NCI-H146 treated with DMSO at 0.1 percent for 48 hours (cell line): ENCODE results near the gene TRIM8.
A peak's percentile ranks its signal among the peaks of the same experiment; 100 is the strongest.

ENCODE experiments used
- DNase-seq: peaks from one replicate; lab custom pipeline; 2025; ENCODE audit not compliant: unreplicated experiment; lab: John Stamatoyannopoulos, UW

TRIM8 gene

DNA sequence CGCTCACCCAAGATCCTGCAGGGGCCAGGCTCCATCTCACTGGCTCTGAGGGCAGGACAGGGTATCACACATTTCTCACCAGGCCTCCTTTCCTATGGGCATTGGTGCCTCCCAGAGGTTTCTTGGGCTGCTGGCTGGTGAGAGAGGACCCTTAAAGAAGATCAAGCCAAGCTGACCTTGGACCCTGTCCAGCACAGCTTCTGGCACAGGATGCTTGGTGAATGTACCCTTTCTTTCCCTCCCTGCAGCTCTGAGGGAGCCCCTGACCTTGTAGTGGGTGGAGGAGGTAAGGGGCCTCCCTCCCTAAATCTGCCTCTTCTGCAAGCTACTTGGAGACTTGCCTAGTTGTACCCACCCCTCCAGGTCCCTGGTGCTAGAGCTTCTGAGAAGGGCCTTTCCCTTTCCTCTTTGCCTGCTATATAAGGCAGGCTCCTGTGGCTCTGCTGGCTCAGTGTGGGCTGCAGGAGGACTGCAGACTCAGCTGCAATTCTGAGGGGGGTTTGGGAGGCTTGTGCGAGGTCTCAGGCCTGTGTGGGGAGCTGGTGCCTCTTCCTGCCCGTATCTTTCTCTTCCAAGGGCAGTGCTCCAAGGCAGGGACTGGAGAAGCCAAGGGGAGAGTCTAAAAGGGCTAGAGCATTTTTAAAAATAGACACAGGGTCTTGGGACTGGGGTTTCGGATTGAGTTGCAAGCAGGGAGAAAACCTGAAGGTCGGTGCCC, 11.7 kb upstream of the TRIM8 start:
- DNase-seq, result no peak

DNA sequence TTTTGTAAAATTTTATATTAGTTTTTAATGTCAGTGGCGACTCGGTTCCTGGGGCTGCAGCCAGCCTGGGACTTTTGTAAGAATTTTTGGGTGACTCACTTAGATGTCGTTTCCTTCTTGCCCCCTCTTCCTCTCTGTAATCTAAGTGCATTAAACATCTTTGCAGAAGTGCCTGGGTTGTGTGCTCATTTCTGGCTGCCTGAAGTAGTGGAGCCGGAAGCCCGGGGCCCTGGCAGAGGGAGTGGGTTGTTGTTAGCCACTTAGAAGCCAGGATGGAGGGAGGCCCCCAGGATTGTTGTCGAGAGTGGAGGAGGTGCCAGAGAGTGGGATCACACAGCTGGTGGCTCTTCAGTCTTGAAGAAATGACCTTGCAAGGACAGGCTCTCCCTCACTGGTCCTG, 11.0 kb upstream of the TRIM8 start:
- no peak for DNase-seq

- DNase-seq, result no peak
Observed at GRCh38 chr10:102633848-102634247, 10.4 kb upstream of the TRIM8 start.

- DNase-seq, result no peak
Observed at GRCh38 chr10:102634686-102635085, 9.6 kb upstream of the TRIM8 start.

GRCh38 chr10:102635377-102635776, 8.9 kb upstream of the TRIM8 start:
- DNase-seq, result no peak

GRCh38 chr10:102639537-102639936, 4.7 kb upstream of the TRIM8 start:
- DNase-seq, result no peak

- peak; percentile 75 for DNase-seq
Observed at GRCh38 chr10:102641402-102641801, 2.9 kb upstream of the TRIM8 start.

- peak; percentile 94 for DNase-seq
Observed at GRCh38 chr10:102641880-102642735, 2.2 kb upstream of the TRIM8 start.

- DNase-seq, result peak; percentile 37
Observed at GRCh38 chr10:102642736-102643335, 1.4 kb upstream of the TRIM8 start.

DNA sequence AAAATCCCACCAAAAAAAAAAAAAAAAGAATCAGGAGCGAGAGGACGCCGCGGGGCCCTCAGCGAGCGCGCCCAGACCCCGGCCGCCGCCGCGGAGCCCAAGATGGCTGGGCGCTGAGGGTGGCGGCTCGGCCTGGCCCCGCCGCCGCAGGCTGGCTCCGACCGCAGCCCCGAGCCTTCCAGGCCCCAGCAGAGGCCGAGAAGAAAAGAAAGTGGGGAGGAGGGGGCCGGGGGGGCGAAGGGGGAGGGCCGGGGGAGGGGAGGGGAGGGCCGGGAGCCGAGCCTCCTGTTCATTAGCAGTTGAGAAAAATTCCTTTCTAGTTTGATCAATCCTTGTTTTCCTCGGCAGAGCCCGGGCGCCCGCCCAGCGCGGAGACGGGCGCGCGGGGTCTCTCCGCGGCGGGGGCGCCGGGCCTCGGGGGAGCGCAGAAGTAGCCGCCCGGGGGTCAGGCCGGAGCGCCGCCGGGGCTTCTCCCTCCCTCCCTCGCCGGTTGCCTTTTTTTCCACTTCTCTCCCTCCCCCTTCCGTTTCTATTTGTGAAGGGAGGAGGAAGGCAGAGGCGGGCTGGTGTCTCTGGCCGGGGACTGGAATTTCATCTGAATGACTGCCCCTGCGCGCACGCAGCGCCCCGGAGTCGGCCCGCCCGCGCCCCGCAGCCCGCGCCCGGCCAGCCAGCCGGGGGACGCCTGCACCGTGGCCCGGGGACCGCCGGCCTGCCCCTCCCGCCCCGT, 778 bp upstream of the TRIM8 start:
- DNase-seq, result peak; percentile 52

DNA sequence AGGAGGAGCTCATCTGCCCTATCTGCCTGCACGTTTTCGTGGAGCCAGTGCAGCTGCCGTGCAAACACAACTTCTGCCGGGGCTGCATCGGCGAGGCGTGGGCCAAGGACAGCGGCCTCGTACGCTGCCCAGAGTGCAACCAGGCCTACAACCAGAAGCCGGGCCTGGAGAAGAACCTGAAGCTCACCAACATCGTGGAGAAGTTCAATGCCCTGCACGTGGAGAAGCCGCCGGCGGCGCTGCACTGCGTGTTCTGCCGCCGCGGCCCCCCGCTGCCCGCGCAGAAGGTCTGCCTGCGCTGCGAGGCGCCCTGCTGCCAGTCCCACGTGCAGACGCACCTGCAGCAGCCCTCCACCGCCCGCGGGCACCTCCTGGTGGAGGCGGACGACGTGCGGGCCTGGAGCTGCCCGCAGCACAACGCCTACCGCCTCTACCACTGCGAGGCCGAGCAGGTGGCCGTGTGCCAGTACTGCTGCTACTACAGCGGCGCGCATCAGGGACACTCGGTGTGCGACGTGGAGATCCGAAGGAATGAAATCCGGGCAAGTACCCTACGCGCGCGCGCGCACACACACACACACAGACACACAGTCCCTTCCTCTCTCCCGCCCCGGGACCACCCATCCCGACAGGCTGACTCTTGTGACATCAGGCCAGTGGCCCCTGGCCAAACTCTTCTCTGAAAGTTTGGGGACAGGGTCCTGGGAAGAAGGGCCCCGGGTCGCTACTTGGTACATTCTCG, 538 bp downstream of the TRIM8 start:
- peak; percentile 74 for DNase-seq

GRCh38 chr10:102645388-102645740, 1.1 kb downstream of the TRIM8 start:
- DNase-seq, result peak; percentile 23

GRCh38 chr10:102645741-102646609, 1.7 kb downstream of the TRIM8 start:
- peak; percentile 24 for DNase-seq

DNA sequence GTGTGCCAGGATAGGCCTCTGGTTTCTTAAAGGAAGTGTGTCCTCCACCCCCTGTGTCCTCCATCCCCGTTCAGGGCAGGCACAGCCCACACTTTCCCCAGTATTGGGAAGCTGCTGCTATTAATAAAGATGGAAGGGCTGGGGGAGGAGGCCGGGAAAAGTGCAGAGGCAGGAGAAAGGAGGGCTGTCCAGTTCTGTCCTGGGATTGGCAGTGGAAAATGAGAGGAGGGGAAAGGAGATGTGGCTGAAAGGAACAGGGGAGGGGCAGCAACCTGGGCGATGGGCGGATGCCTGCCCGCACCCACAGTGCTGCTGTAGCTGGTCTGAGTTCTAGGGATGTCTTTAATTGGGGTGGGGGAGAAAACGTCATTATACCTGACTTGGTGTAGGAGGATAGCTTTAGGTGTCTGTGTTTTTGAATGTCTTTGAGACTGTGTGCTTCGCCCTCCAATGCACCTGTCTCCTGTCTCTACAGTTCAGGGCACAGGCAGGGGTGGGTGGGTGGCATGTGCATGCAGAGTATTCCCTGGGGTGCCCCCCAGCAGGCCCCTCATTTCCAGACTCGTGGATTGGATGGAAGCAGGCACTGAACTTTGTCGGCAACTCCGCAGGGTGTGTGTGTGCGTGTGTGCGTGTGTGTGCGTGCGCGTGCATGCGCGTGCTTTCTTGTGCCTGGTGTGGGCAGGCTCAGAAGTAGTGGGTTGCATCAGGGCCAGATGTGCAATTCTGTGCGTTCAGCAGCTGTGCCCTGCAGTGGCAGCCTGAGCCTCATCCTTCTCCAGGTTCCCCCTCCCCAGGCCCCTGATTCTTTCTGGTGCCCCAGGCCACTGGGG, 2.5 kb downstream of the TRIM8 start:
- DNase-seq, result peak; percentile 10

- DNase-seq, result no peak
Observed at GRCh38 chr10:102647443-102648268, 3.4 kb downstream of the TRIM8 start.

GRCh38 chr10:102648269-102648888, 4.1 kb downstream of the TRIM8 start:
- no peak for DNase-seq
